ENCODE results near the gene CLCNKB.
A peak's percentile ranks its signal among the peaks of the same experiment; 100 is the strongest.

CLCNKB gene

GRCh38 chr1:16095447-16095846 is 51.9 kb downstream of the CLCNKB start:
- H4K8ac ChIP-seq (ENCODE audit: low read depth, low read length), result no peak overlapping the region
- H3K4me2 ChIP-seq (ENCODE audit: insufficient read depth, low read length, poor library complexity, severe bottlenecking), result no peak overlapping the region

GRCh38 chr1:16099412-16099811 is 55.8 kb downstream of the CLCNKB start:
- no peaks in the 10 kb centered on the region for H3K4me1 ChIP-seq (ENCODE audit: control insufficient read depth in 2 of 2, insufficient read depth in 1 of 2, low read depth in 1 of 2, low read length in 2 of 2)
- no peak overlapping the region for H3K27ac ChIP-seq (replicated peaks; ENCODE audit: low read length)
- no peak overlapping the region for H4K91ac ChIP-seq (ENCODE audit: low read depth, low read length, poor library complexity)
- H2BK15ac ChIP-seq (ENCODE audit: low read length), result no peak overlapping the region
- no peak overlapping the region for H3K9ac ChIP-seq (ENCODE audit: low read depth, low read length, poor library complexity)
- no peak overlapping the region for H3K4me2 ChIP-seq (ENCODE audit: insufficient read depth, low read length, poor library complexity, severe bottlenecking)
- H3K18ac ChIP-seq (ENCODE audit: low read length), result no peak overlapping the region
- no peaks in the 10 kb centered on the region for H3K36me3 ChIP-seq (replicated peaks in 1 of 2; ENCODE audit: control insufficient read depth in 2 of 2, insufficient read depth in 2 of 2, low read length in 2 of 2)
- peaks cover 0 to 16% (median 0%) of the 10 kb centered on the region in 3 experiments for H3K27me3 ChIP-seq (ENCODE audit: control insufficient read depth in 3 of 3, insufficient read depth in 3 of 3, low read depth in 1 of 3, low read length in 3 of 3)
- H2AK5ac ChIP-seq (ENCODE audit: low read depth, low read length), result no peak overlapping the region
- no peak overlapping the region for H2AFZ ChIP-seq (ENCODE audit: low read length)
- peaks cover 0 to 3% of the 10 kb centered on the region in 2 donors for H3K9me3 ChIP-seq (replicated peaks in 1 of 2; ENCODE audit: control insufficient read depth in 2 of 2, insufficient read depth in 1 of 2, low read depth in 1 of 2, low read length in 2 of 2)
- no peak overlapping the region for H3K14ac ChIP-seq (ENCODE audit: low read length)
- no peak overlapping the region for H3K4me3 ChIP-seq (ENCODE audit: low read length in 2 of 2)
- no peak overlapping the region for H2BK12ac ChIP-seq (ENCODE audit: low read length)
- no peak overlapping the region for H3K23ac ChIP-seq (ENCODE audit: low read depth, low read length, poor library complexity)
- no peak for DNase-seq (ENCODE audit: low spot score)
- WGBS, 2 donors (ENCODE audit: extremely low coverage in 2 of 2, insufficient read length in 2 of 2, insufficient replicate concordance in 1 of 2), result no CpG with 5 or more reads among the region's 1 CpG
- H3K79me1 ChIP-seq (ENCODE audit: low read depth, low read length), result no peaks in the 10 kb centered on the region
- no peak overlapping the region for H4K8ac ChIP-seq (ENCODE audit: low read depth, low read length)
- H2BK5ac ChIP-seq (ENCODE audit: low read length), result no peak overlapping the region
- no peak overlapping the region for H2BK120ac ChIP-seq (ENCODE audit: low read depth, low read length)
- H3K4ac ChIP-seq (ENCODE audit: low read length), result no peak overlapping the region

More at GRCh38 chr1:16095447-16095846, 51.9 kb downstream of the CLCNKB start:
- Histone ChIP-seq H3K27ac (replicated peaks; ENCODE audit: low read length) (no peak overlapping the region), H3K27me3 (ENCODE audit: control insufficient read depth in 3 of 3, insufficient read depth in 3 of 3, low read depth in 1 of 3, low read length in 3 of 3) (peaks cover 0 to 22% (median 0%) of the 10 kb centered on the region in 3 experiments), H3K4me3 (ENCODE audit: low read length in 2 of 2) (no peak overlapping the region), H2BK12ac (ENCODE audit: low read length) (peak overlapping the region; percentile 26), H2BK120ac (ENCODE audit: low read depth, low read length) (no peak overlapping the region), H3K14ac (ENCODE audit: low read length) (no peak overlapping the region), H3K9ac (ENCODE audit: low read depth, low read length, poor library complexity) (no peak overlapping the region), H3K79me1 (ENCODE audit: low read depth, low read length) (no peaks in the 10 kb centered on the region), H2BK5ac (ENCODE audit: low read length) (no peak overlapping the region), H2BK15ac (ENCODE audit: low read length) (peak overlapping the region; percentile 76), H2AK5ac (ENCODE audit: low read depth, low read length) (no peak overlapping the region), H3K9me3 (replicated peaks in 1 of 2; ENCODE audit: control insufficient read depth in 2 of 2, insufficient read depth in 1 of 2, low read depth in 1 of 2, low read length in 2 of 2) (no peaks in the 10 kb centered on the region), H2AFZ (ENCODE audit: low read length) (no peak overlapping the region), H3K18ac (ENCODE audit: low read length) (peak overlapping the region; percentile 25), H4K91ac (ENCODE audit: low read depth, low read length, poor library complexity) (peak overlapping the region; percentile 40), H3K4ac (ENCODE audit: low read length) (no peak overlapping the region), H3K23ac (ENCODE audit: low read depth, low read length, poor library complexity) (peak overlapping the region; percentile 71), H3K4me1 (ENCODE audit: control insufficient read depth in 2 of 2, insufficient read depth in 1 of 2, low read depth in 1 of 2, low read length in 2 of 2) (peaks cover 4 to 8% of the 10 kb centered on the region in 2 donors), H3K36me3 (replicated peaks in 1 of 2; ENCODE audit: control insufficient read depth in 2 of 2, insufficient read depth in 2 of 2, low read length in 2 of 2) (no peaks in the 10 kb centered on the region)
- no CpG with 5 or more reads among the region's 9 CpGs for WGBS, 2 donors (ENCODE audit: extremely low coverage in 2 of 2, insufficient read length in 2 of 2, insufficient replicate concordance in 1 of 2)
- DNase-seq (ENCODE audit: low spot score), result no peak

GRCh38 chr1:16101623-16102022 is 58.0 kb downstream of the CLCNKB start:
- no peak overlapping the region for H3K4me2 ChIP-seq (ENCODE audit: insufficient read depth, low read length, poor library complexity, severe bottlenecking)
- H3K9me3 ChIP-seq (replicated peaks in 1 of 2; ENCODE audit: control insufficient read depth in 2 of 2, insufficient read depth in 1 of 2, low read depth in 1 of 2, low read length in 2 of 2), result peaks cover 0 to 3% of the 10 kb centered on the region in 2 donors
- H3K9ac ChIP-seq (ENCODE audit: low read depth, low read length, poor library complexity), result no peak overlapping the region
- H3K36me3 ChIP-seq (replicated peaks in 1 of 2; ENCODE audit: control insufficient read depth in 2 of 2, insufficient read depth in 2 of 2, low read length in 2 of 2), result no peaks in the 10 kb centered on the region
- H3K4me1 ChIP-seq (ENCODE audit: control insufficient read depth in 2 of 2, insufficient read depth in 1 of 2, low read depth in 1 of 2, low read length in 2 of 2), result no peaks in the 10 kb centered on the region
- H3K14ac ChIP-seq (ENCODE audit: low read length), result no peak overlapping the region
- no peak overlapping the region for H4K91ac ChIP-seq (ENCODE audit: low read depth, low read length, poor library complexity)
- no peak overlapping the region for H2AK5ac ChIP-seq (ENCODE audit: low read depth, low read length)
- H2BK15ac ChIP-seq (ENCODE audit: low read length), result no peak overlapping the region
- H2AFZ ChIP-seq (ENCODE audit: low read length), result no peak overlapping the region
- H2BK5ac ChIP-seq (ENCODE audit: low read length), result no peak overlapping the region
- H3K23ac ChIP-seq (ENCODE audit: low read depth, low read length, poor library complexity), result no peak overlapping the region
- peaks cover 0 to 4% (median 0%) of the 10 kb centered on the region in 3 experiments for H3K27me3 ChIP-seq (ENCODE audit: control insufficient read depth in 3 of 3, insufficient read depth in 3 of 3, low read depth in 1 of 3, low read length in 3 of 3)
- no peaks in the 10 kb centered on the region for H3K79me1 ChIP-seq (ENCODE audit: low read depth, low read length)
- no peak overlapping the region for H4K8ac ChIP-seq (ENCODE audit: low read depth, low read length)
- no peak overlapping the region for H3K4me3 ChIP-seq (ENCODE audit: low read length in 2 of 2)
- no peak overlapping the region for H2BK12ac ChIP-seq (ENCODE audit: low read length)
- H3K18ac ChIP-seq (ENCODE audit: low read length), result no peak overlapping the region
- H3K4ac ChIP-seq (ENCODE audit: low read length), result no peak overlapping the region
- H3K27ac ChIP-seq (replicated peaks; ENCODE audit: low read length), result no peak overlapping the region
- no CpG with 5 or more reads among the region's 9 CpGs for WGBS, 2 donors (ENCODE audit: extremely low coverage in 2 of 2, insufficient read length in 2 of 2, insufficient replicate concordance in 1 of 2)
- no peak overlapping the region for H2BK120ac ChIP-seq (ENCODE audit: low read depth, low read length)
- no peak for DNase-seq (ENCODE audit: low spot score)

Measured in neuronal stem cell (in vitro differentiated cells).